Tibial nerve (tissue), 3 donors: Measurements from ENCODE around the gene SUPT3H.

Source experiments
- POLR2A ChIP-seq, 2 donors: fragments of 450-650 bp; IDR thresholded peaks; one replicate each; pipeline ENCODE4 v1.6.1; 2017; ENCODE audit warnings: antibody characterized with exemption in 2 of 2, mild to moderate bottlenecking in 2 of 2, moderate library complexity in 2 of 2
- TF ChIP-seq, protein P1 (sequence below), 5 experiments: fragments of 200-600 bp in 3 of 5; fragments of 450-650 bp in 2 of 5; sonication (generic) in 3 of 5; IDR thresholded peaks; one replicate each; pipeline ENCODE4 v1.5.1; 2016 to 2019; ENCODE audit warnings: antibody characterized with exemption in 5 of 5, mild to moderate bottlenecking in 3 of 5, moderate library complexity in 2 of 5

DNA sequence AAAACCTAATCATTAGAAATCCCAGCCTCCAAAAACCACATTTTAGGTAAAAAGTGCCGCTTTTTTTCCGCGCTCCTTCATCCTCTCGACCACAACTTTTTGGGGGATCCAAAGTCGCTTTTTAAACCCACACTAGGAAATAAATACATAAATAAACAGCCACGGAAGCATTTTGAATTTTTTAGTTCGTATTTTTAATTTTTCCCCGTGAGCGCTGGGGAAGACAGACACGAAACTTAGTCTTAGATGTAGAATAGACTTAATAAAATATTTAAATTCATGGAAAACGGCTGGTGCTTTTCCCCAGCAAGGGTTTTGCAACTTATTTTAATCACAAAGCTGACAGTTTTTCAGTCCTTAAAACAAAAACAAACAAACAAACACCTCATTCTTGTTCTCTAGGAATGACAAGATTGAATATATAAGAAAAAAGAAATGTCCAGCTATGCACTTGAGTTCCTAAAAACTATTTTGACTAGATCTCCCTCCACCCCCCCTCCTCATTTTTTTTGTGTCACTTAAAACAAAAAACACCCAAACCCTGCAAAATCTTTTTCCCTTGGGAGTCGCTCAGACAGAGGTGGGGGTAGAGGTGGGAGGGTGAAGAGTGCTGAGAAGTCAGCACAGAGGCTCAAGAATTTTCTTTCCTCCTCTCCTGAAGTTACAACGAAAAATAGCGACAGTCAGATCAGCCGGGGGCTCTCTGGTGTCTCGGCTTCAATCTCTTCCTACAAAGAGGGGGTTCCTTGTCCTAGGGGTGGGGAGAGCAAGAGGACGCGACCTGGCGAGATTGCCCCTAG lies 43.4 kb upstream of the SUPT3H start:
- TF ChIP-seq, protein P1, sequence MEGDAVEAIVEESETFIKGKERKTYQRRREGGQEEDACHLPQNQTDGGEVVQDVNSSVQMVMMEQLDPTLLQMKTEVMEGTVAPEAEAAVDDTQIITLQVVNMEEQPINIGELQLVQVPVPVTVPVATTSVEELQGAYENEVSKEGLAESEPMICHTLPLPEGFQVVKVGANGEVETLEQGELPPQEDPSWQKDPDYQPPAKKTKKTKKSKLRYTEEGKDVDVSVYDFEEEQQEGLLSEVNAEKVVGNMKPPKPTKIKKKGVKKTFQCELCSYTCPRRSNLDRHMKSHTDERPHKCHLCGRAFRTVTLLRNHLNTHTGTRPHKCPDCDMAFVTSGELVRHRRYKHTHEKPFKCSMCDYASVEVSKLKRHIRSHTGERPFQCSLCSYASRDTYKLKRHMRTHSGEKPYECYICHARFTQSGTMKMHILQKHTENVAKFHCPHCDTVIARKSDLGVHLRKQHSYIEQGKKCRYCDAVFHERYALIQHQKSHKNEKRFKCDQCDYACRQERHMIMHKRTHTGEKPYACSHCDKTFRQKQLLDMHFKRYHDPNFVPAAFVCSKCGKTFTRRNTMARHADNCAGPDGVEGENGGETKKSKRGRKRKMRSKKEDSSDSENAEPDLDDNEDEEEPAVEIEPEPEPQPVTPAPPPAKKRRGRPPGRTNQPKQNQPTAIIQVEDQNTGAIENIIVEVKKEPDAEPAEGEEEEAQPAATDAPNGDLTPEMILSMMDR (IDR thresholded peaks at IDR 0.05), result no peak
- no peak for TF ChIP-seq POLR2A (IDR thresholded peaks at IDR 0.05)
